Stimulated activated naive CD8-positive, alpha-beta T cell treated with anti-CD3 and anti-CD28 coated beads, Interleukin-15, Interleukin-2, amounts not matched to agents 100 ng/mL and 50 ng/mL, for 24 hours (primary cell): ENCODE measurements around the gene RPS6KC1.
A peak's percentile ranks its signal among the peaks of the same experiment; 100 is the strongest.
"Not testable (repeated sequence)": the region's sequence is repeated elsewhere in the genome, so short reads cannot be mapped to it uniquely, and the experiment has no call there.

Experiments
- H3K27ac Mint-ChIP-seq: one replicate; pipeline ENCODE4 v1.8.0; 2021; ENCODE audit warnings: mild to moderate bottlenecking, mixed read lengths
- H3K27me3 Mint-ChIP-seq: one replicate; pipeline ENCODE4 v1.8.0; 2021; ENCODE audit warnings: mixed read lengths
- H3K36me3 Mint-ChIP-seq: one replicate; pipeline ENCODE4 v1.8.0; 2021; ENCODE audit warnings: low read depth, mixed read lengths
- H3K4me1 Mint-ChIP-seq: one replicate; pipeline ENCODE4 v1.8.0; 2021; ENCODE audit warnings: low read depth, mixed read lengths
- H3K4me3 Mint-ChIP-seq: one replicate; pipeline ENCODE4 v1.8.0; 2021; ENCODE audit warnings: mild to moderate bottlenecking, mixed read lengths
- H3K9me3 Mint-ChIP-seq: one replicate; pipeline ENCODE4 v1.8.0; 2021; ENCODE audit warnings: mixed read lengths

RPS6KC1 gene

DNA sequence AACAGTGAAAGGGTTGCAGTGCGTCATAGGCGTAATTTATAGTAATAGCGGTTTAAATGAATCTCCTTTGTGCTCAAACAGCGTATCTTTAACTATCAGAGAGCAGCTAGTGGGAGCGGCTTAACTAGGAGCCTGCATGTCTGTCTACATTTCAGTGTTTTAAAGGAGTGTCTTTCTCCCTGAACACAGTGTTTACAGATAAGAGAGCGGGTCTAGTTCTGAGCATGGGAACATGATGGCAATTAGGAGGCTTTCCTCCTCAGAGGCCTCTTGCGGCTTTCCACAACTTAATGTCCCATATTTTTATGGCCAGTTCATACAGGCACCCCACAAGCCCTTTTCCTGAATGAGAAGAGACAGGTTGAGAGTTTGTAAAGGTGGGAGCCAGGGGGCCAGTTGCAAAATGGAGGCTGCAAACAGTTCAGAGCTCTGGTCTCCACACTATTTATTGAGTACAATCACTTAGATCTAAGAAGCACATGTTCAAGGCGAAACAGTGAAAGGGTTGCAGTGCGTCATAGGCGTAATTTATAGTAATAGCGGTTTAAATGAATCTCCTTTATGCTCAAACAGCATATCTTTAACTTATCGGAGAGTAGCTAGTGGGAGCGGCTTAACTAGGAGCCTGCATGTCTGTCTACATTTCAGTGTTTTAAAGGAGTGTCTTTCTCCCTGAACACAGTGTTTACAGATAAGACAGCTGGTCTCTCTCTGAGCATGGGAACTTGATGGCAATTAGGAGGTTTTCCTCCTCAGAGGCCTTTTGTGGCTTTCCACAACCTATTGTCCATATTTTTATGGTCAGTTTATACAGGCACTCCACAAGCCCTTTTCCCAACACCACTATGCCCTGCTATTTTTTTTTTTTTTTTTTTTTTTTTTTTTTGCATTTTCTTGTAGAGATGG, 5.5 kb upstream of the RPS6KC1 start:
- H3K36me3 Mint-ChIP-seq, H3K9me3 Mint-ChIP-seq: not testable (repeated sequence)

DNA sequence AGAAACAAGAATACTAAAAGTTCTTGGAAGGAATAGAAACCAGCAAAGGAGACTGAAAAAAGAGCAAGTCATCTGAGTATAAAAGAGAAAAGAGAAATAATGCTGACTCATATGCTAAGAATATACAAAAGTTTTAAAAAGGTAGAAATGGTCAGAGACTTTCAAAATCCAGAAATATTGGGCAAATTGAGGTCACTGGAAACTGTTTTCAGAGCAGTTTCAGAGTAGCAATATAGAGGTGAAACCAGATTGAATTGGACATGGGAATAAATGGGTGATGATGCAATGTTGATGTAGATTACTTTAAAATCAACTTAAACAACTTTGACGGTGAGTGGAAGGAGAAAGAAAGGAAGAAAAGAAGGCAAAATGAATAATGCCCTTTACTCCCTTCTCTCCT, 1.8 kb upstream of the RPS6KC1 start:
- H3K9me3 Mint-ChIP-seq, result peaks cover 9% of the 10 kb centered on the region
- peaks cover 13% of the 10 kb centered on the region for H3K36me3 Mint-ChIP-seq
- peaks cover 21% of the 10 kb centered on the region for H3K27me3 Mint-ChIP-seq
- no peak overlapping the region for H3K4me3 Mint-ChIP-seq
- no peak overlapping the region for H3K27ac Mint-ChIP-seq
- peaks cover 29% of the 10 kb centered on the region for H3K4me1 Mint-ChIP-seq

More for the DNA sequence above, 5.5 kb upstream of the RPS6KC1 start:
- H3K4me3 Mint-ChIP-seq, H3K27ac Mint-ChIP-seq: not testable (repeated sequence)
- peaks cover 18% of the 10 kb centered on the region for H3K4me1 Mint-ChIP-seq
- H3K27me3 Mint-ChIP-seq, result peaks cover 21% of the 10 kb centered on the region

DNA sequence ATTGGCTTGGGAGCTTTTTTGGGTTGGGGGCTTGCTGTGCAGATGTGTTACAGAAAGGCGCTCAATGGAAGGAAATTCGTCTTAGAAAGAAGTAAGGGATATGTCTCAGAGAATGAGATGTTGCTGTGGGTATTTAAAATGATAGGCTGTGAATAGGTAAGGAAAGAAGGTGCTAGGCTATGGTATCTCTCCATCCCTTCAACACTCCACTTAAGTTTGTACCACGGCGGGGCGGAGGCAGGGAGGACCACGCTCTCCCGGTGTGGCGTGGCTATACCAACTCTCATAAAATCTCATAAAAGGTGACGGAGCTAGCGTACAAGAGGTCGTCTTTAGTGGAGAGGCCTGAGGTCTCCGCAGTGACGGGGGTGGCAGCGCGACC, 305 bp upstream of the RPS6KC1 start:
- H3K4me3 Mint-ChIP-seq, result peak overlapping the region; percentile 95
- peaks cover 13% of the 10 kb centered on the region for H3K36me3 Mint-ChIP-seq
- peak overlapping the region; percentile 95 for H3K27ac Mint-ChIP-seq
- H3K27me3 Mint-ChIP-seq, result peaks cover 21% of the 10 kb centered on the region
- H3K4me1 Mint-ChIP-seq, result peaks cover 32% of the 10 kb centered on the region
- H3K9me3 Mint-ChIP-seq, result peaks cover 9% of the 10 kb centered on the region

DNA sequence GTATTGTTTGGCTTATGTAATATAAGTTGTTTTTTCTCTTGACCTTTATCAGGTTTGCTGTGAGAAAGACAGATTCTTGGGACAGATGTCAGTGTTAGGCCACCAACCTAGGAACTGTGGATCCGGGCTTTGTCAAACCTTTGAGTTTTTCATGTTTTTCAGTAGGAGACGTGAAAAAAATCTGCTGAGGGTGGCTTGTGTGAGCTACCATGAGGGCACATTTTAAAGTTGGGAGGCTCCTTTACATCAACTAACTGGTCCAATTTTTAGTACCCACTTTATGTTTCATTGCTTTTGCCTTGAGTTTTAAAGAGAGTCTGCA, 801 bp downstream of the RPS6KC1 start:
- peaks cover 13% of the 10 kb centered on the region for H3K36me3 Mint-ChIP-seq
- peaks cover 9% of the 10 kb centered on the region for H3K9me3 Mint-ChIP-seq
- H3K4me3 Mint-ChIP-seq, result peak overlapping the region; percentile 95
- H3K4me1 Mint-ChIP-seq, result peaks cover 32% of the 10 kb centered on the region
- peaks cover 21% of the 10 kb centered on the region for H3K27me3 Mint-ChIP-seq
- peak overlapping the region; percentile 84 for H3K27ac Mint-ChIP-seq

DNA sequence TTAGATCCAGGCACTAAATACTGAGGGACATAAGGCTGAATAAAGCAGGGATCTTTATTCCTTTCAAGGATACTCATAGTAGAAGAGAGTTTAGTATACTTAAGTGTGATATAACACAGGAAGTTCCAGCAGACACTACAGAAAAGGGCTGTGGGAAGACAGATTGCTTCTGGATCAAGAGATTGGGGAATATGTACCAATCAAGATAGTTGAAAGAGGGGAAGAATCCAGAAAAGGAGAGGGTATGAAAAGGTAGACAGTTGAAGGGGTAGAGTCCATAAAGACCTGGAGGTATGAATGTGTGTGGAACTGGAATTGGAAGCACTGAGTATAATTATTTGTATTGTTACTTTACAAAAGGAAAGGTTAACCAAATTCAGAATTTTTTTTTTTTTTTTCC, 2.4 kb downstream of the RPS6KC1 start:
- peaks cover 9% of the 10 kb centered on the region for H3K9me3 Mint-ChIP-seq
- H3K27me3 Mint-ChIP-seq, result peaks cover 9% of the 10 kb centered on the region
- peaks cover 32% of the 10 kb centered on the region for H3K4me1 Mint-ChIP-seq
- peaks cover 13% of the 10 kb centered on the region for H3K36me3 Mint-ChIP-seq
- H3K27ac Mint-ChIP-seq, result no peak overlapping the region
- H3K4me3 Mint-ChIP-seq, result no peak overlapping the region

DNA sequence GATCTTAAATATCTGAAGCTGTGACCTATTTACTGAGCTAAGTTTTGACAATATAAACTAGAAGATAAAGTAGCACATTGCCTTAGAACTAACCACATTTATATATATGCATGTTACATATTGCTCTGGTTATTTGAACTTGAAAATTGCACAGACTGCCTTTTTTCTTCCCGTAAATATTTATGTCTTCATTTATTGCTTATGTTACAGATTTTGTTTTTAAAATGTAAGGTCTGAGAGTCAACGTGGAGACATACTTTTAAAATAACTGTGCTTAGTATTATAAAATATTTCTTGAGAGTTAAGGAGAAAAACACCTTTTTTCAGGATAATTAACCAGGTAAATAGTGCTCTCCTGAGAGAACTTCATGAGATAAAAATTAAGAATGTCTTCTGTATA, 3.1 kb downstream of the RPS6KC1 start:
- Mint-ChIP-seq H3K9me3 (peaks cover 9% of the 10 kb centered on the region), H3K4me1 (peaks cover 32% of the 10 kb centered on the region), H3K27me3 (peaks cover 2% of the 10 kb centered on the region), H3K4me3 (no peak overlapping the region), H3K36me3 (peaks cover 14% of the 10 kb centered on the region), H3K27ac (no peak overlapping the region)

DNA sequence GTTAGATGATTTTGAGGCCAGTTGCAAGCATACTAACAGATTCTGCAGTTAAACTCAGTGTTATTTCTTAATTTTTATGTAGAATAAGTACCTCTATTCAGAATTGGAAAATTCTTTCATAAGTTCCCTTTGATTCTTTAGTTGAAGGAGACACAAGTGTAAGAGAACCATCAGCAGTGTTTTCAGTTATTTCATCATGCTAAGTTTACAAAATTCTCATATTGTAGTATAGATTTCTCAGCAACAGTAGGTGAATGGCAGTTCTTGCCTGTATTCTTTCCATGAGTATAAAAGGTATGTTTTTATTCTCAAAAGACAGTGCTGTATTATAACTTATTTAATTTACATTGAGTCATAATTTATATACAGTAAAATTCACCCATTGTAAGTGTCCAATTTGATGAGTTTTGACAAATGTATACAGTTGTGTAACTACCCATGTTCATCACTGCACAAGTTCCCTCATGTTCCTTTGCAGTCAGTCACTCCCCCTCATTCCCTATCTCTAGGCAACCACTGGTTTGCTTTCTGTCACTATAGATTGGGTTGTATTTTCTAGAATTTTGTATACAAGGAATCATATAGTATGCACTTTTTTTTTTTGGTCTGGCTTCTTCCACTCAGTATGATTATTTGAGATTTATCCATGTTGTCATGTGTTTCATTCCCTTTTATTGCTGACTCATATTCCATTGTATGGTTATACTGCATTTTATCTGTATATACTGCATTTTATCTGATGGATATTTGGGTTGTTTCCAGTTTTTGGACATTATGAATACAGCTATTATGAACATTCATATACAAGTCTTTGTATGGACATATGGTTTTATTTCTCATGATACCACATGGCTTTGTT, 3.9 kb downstream of the RPS6KC1 start:
- peaks cover 9% of the 10 kb centered on the region for H3K9me3 Mint-ChIP-seq
- H3K27me3 Mint-ChIP-seq, result no peaks in the 10 kb centered on the region
- no peak overlapping the region for H3K27ac Mint-ChIP-seq
- peaks cover 31% of the 10 kb centered on the region for H3K4me1 Mint-ChIP-seq
- H3K4me3 Mint-ChIP-seq, result no peak overlapping the region
- H3K36me3 Mint-ChIP-seq, result peaks cover 17% of the 10 kb centered on the region

DNA sequence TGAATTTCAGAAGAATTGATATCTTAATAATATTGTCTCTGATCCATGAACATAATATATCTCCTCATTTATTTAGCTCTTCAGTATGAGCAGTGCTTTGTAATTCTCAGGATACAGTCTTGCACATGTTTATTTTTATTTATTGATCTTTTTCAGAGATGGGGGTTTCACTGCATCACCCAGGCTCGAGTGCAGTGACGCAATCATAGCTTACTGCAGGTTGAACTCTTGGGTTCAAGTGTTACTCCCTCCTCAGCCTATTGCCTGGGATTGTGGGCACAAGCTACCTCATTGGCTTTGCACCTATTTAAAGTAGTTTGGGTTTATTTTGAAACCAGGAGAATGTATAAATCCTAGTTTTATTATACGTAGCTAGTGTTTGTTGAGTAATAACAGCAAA, 4.7 kb downstream of the RPS6KC1 start:
- Mint-ChIP-seq H3K9me3 (peaks cover under 1% of the 10 kb centered on the region), H3K36me3 (peaks cover 9% of the 10 kb centered on the region), H3K27ac (no peak overlapping the region), H3K4me1 (peaks cover 23% of the 10 kb centered on the region), H3K4me3 (no peak overlapping the region), H3K27me3 (no peaks in the 10 kb centered on the region)

DNA sequence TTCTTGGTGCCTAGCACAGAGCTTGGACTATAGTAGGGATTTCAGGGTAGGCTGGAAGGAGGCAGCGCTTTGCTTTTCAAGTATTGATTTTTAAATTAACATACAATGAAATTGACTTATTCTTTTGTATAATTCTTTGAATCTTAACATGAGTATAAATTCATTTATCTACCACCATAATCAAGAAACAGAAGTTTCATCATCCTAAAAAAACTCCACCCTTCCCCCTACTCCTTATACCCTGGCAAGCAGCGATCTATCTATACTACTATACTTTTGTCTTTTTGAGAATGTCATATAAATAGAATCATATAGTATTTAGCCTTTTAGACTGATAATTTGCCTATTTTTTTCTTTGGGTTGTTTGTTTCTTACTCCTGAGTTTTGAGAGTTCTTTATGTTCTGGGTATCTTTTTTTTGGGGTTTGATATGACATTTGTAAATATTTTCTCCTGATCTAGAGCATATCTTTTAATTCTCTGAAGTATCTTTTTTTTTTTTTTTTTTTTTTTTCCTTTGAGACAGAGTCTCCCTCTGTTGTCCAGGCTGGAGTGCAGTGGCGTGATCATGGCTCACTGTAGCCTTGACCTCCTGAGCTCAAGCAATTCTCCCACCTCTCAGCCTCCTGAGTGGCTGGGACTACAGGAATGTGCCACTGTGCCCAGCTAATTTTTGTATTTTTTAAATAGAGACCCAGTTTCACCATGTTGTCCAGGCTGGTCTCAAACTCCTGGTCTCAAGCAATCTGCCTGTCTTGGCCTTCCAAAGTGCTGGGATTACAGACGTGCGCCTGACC, 6.4 kb downstream of the RPS6KC1 start:
- no peak overlapping the region for H3K27ac Mint-ChIP-seq
- no peaks in the 10 kb centered on the region for H3K9me3 Mint-ChIP-seq
- peaks cover 14% of the 10 kb centered on the region for H3K4me1 Mint-ChIP-seq
- H3K27me3 Mint-ChIP-seq, result no peaks in the 10 kb centered on the region
- H3K36me3 Mint-ChIP-seq, result peaks cover 8% of the 10 kb centered on the region
- no peak overlapping the region for H3K4me3 Mint-ChIP-seq

DNA sequence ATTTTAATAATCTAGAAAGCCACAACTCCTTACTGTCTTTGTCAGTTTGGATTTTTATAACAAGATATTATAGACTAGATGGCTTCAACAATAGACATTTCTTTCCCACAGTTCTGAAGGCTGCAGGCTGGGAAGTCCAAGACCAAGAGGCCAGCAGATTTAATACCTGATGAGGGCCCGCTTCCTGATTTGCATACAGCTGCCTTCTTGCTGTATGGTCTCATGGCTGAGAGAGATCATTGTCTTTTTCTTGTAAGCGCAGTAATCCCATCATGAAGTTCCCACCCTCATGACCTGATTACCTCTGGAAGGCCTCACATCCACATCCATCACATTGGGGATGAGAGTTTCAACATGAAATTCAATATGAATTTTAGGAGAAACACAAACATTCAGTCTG, 9.8 kb downstream of the RPS6KC1 start:
- H3K27ac Mint-ChIP-seq, result no peak overlapping the region
- no peaks in the 10 kb centered on the region for H3K9me3 Mint-ChIP-seq
- no peak overlapping the region for H3K4me3 Mint-ChIP-seq
- no peaks in the 10 kb centered on the region for H3K27me3 Mint-ChIP-seq
- H3K4me1 Mint-ChIP-seq, result no peaks in the 10 kb centered on the region
- peaks cover 4% of the 10 kb centered on the region for H3K36me3 Mint-ChIP-seq

DNA sequence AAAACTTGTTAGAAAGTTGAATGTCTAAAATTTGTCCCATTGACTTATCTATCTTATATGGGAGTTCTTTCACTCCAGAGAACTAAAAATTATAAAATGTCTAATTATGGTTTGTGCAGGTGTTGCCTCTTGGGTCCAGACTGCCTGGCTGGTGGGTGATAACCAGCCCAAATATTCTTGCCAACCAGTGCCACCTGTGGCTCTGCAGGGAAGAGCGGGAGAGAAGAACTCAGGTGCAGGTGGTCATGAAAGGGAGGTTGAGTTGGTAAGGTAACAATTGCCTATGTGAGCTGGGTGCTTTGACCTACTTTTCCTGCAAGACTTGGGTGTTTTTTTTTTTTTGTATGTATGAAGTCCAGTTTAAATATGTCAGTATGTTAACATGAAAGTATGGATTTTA, 10.2 kb downstream of the RPS6KC1 start:
- Mint-ChIP-seq H3K9me3 (no peaks in the 10 kb centered on the region), H3K36me3 (peaks cover 4% of the 10 kb centered on the region), H3K4me3 (no peak overlapping the region), H3K4me1 (no peaks in the 10 kb centered on the region), H3K27ac (no peak overlapping the region), H3K27me3 (no peaks in the 10 kb centered on the region)

DNA sequence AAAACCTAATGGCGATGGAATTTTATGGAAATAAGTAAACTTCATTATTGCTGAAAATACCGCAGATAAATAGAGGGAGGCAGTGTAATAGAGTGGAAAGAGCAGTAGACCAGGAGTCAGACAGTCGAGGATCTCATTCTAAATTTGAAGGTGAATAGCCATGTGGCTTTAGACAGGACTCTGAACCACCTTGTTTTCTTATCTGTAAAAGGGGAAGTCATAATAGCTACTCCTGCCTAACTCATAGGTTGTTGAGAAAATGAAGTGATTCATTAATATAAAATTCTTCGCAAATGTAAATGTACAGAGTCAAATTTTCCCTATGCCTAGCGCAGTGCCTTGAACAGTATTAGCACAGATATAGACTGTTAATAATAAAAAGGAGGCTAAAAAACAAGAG, 14.8 kb downstream of the RPS6KC1 start:
- Mint-ChIP-seq H3K27ac (no peak overlapping the region), H3K9me3 (no peaks in the 10 kb centered on the region), H3K27me3 (no peaks in the 10 kb centered on the region), H3K36me3 (no peaks in the 10 kb centered on the region), H3K4me3 (no peak overlapping the region), H3K4me1 (peaks cover 10% of the 10 kb centered on the region)

DNA sequence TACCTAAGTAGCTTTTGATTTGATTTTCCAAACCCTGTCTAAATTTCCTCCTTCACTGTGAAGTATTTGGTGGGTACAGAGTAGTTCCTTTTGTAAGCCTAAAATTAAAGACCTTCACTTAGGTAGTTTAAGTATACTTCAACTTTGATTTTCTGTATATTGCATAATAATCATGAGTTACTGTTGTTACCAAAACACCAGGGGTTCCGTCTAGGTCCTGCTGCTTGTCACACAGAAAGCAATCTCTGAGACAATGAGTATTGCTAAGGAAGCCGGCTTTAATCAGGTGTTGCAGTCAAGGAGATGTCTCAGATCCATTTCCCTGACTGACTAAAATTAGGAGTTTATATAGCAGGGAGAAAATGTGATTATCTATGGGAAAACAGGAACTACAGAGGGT, 15.3 kb downstream of the RPS6KC1 start:
- H3K4me3 Mint-ChIP-seq, result no peak overlapping the region
- H3K27me3 Mint-ChIP-seq, result no peaks in the 10 kb centered on the region
- H3K36me3 Mint-ChIP-seq, result no peaks in the 10 kb centered on the region
- H3K9me3 Mint-ChIP-seq, result no peaks in the 10 kb centered on the region
- peaks cover 13% of the 10 kb centered on the region for H3K4me1 Mint-ChIP-seq
- H3K27ac Mint-ChIP-seq, result no peak overlapping the region

DNA sequence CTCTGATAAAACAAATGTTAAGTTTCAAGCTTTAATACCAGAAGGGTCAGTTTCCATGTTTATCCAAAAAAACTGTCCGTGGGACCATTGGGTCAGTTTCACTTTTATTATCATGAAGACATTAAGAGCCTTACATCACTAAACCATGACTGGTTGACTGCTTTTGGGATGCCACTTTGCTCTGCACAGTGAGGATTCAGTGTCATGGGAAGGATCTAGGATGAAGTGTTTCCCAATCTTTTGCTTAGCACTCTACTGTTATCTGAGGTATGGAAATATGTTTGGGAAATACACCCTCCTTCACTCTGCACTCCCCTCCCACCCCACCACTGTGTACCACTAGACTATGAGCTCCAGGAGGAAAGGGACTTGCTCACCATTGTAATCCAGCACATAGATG, 16.3 kb downstream of the RPS6KC1 start:
- H3K27me3 Mint-ChIP-seq, result no peaks in the 10 kb centered on the region
- H3K27ac Mint-ChIP-seq, result no peak overlapping the region
- H3K36me3 Mint-ChIP-seq, result no peaks in the 10 kb centered on the region
- H3K4me1 Mint-ChIP-seq, result peaks cover 19% of the 10 kb centered on the region
- H3K4me3 Mint-ChIP-seq, result no peak overlapping the region
- H3K9me3 Mint-ChIP-seq, result no peaks in the 10 kb centered on the region

DNA sequence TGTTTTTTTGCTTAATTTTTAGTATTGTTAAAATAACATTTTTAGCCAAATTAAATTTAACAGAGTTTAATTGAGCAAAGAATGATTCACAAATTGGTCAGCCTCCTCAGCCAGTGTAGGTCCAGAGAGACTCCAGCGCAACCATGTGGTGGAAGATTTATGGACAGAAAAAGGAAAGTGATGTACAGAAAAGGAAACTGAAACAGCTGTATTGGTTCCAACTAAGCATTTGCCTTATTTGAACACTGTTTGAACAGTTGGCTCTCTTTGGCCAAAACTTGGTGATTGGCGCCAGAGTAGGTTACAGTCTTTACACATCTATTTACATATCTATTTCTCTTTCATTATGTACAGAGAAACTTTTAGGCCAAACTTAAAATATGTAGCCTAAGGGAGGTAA, 19.4 kb downstream of the RPS6KC1 start:
- Mint-ChIP-seq H3K4me3 (no peak overlapping the region), H3K9me3 (no peaks in the 10 kb centered on the region), H3K27ac (no peak overlapping the region), H3K4me1 (peaks cover 27% of the 10 kb centered on the region), H3K27me3 (no peaks in the 10 kb centered on the region), H3K36me3 (peaks cover 4% of the 10 kb centered on the region)
